ENCODE data around the gene SLC23A2. TPM values are rescaled to one million over a fixed set of nuclear protein-coding genes. Genes with fewer than 3 reads are reported as not detected.

SLC23A2 gene
- total RNA-seq, 4 donors from 2014 or later: 5.0 to 11.6 (median 7.9) TPM

- in situ Hi-C loops (cut with MboI; ENCODE audit: low pct_ligation_motif_present in 1 of 4, low pct_unique_long_range_greater_than_20kb in 1 of 4, low sequenced_read_pairs in 3 of 4): loop anchor here in 1 of 4 donors (25.0 kb wide), 1 partner anchor 349 kb away; no protein-coding TSS in a partner anchor
- 73 to 79% methylated on average over 4 of the region's 4 CpGs for WGBS, 2 donors (ENCODE audit: low coverage in 1 of 2)
- Histone ChIP-seq H3K27me3 (no peaks in the 10 kb centered on the region), H3K9me3 (no peaks in the 10 kb centered on the region), H3K27ac (no peak overlapping the region), H3K36me3 (no peaks in the 10 kb centered on the region), H3K4me1 (peaks cover 0 to 3% (median under 1%) of the 10 kb centered on the region in 4 donors), H3K4me3 (no peak overlapping the region)
- TF ChIP-seq POLR2A (IDR thresholded peaks at IDR 0.05) (no peak), CTCF (IDR thresholded peaks at IDR 0.05) (no peak), POLR2AphosphoS5 (IDR thresholded peaks at IDR 0.05) (no peak), EP300 (IDR thresholded peaks at IDR 0.05; ENCODE audit: low read depth) (no peak)
- DNase-seq: no peak
- intact Hi-C loops (cut with DNase I; ENCODE audit: low total_unique reads): no loop called here
Measured at GRCh38 chr20:4961746-4962145, 39.6 kb downstream of the SLC23A2 start.

GRCh38 chr20:4959592-4959991 is 41.7 kb downstream of the SLC23A2 start:
- H3K4me1 ChIP-seq: peaks cover 0 to 3% (median 0%) of the 10 kb centered on the region in 4 donors
- no peak overlapping the region for H3K27ac ChIP-seq
- intact Hi-C loops (cut with DNase I; ENCODE audit: low total_unique reads): loop anchor here (5.0 kb wide), 1 partner anchor 202 kb away; no protein-coding TSS in a partner anchor
- no peaks in the 10 kb centered on the region for H3K9me3 ChIP-seq
- no peak overlapping the region for H3K4me3 ChIP-seq
- H3K27me3 ChIP-seq: no peaks in the 10 kb centered on the region
- TF ChIP-seq EP300 (IDR thresholded peaks at IDR 0.05; ENCODE audit: low read depth) (no peak), POLR2A (IDR thresholded peaks at IDR 0.05) (no peak), POLR2AphosphoS5 (IDR thresholded peaks at IDR 0.05) (no peak), CTCF (IDR thresholded peaks at IDR 0.05) (no peak)
- 88 to 95% methylated on average over 6 to 7 of the region's 7 CpGs for WGBS, 2 donors (ENCODE audit: low coverage in 1 of 2)
- in situ Hi-C loops (cut with MboI; ENCODE audit: low pct_ligation_motif_present in 1 of 4, low pct_unique_long_range_greater_than_20kb in 1 of 4, low sequenced_read_pairs in 3 of 4): loop anchor here in 2 of 4 donors (5.0 to 25.0 kb wide), 2 partner anchors 192 to 347 kb away; no protein-coding TSS in a partner anchor
- H3K36me3 ChIP-seq: no peaks in the 10 kb centered on the region
- no peak for DNase-seq

GRCh38 chr20:4957939-4958362 is 43.4 kb downstream of the SLC23A2 start:
- no peaks in the 10 kb centered on the region for H3K9me3 ChIP-seq
- DNase-seq: no peak
- H3K4me3 ChIP-seq: no peak overlapping the region
- H3K27me3 ChIP-seq: no peaks in the 10 kb centered on the region
- WGBS, 2 donors (ENCODE audit: low coverage in 1 of 2): 57 to 62% methylated on average over 1 to 2 of the region's 2 CpGs
- H3K4me1 ChIP-seq: peaks cover 0 to 3% (median 0%) of the 10 kb centered on the region in 4 donors
- no peak overlapping the region for H3K27ac ChIP-seq
- no peaks in the 10 kb centered on the region for H3K36me3 ChIP-seq
- TF ChIP-seq POLR2A (IDR thresholded peaks at IDR 0.05) (no peak), CTCF (IDR thresholded peaks at IDR 0.05) (no peak), POLR2AphosphoS5 (IDR thresholded peaks at IDR 0.05) (no peak), EP300 (IDR thresholded peaks at IDR 0.05; ENCODE audit: low read depth) (no peak)
- intact Hi-C loops (cut with DNase I; ENCODE audit: low total_unique reads): loop anchor here (5.0 kb wide), 1 partner anchor 201 kb away; no protein-coding TSS in a partner anchor
- in situ Hi-C loops (cut with MboI; ENCODE audit: low pct_ligation_motif_present in 1 of 4, low pct_unique_long_range_greater_than_20kb in 1 of 4, low sequenced_read_pairs in 3 of 4): loop anchor here in 2 of 4 donors (5.0 to 25.0 kb wide), 2 partner anchors 191 to 346 kb away; no protein-coding TSS in a partner anchor

- in situ Hi-C loops (cut with MboI; ENCODE audit: low pct_ligation_motif_present in 1 of 4, low pct_unique_long_range_greater_than_20kb in 1 of 4, low sequenced_read_pairs in 3 of 4) (loop anchor here in 2 of 4 donors (5.0 to 25.0 kb wide), 2 partner anchors 190 to 345 kb away; no protein-coding TSS in a partner anchor), intact Hi-C loops (cut with DNase I; ENCODE audit: low total_unique reads) (loop anchor here (5.0 kb wide), 1 partner anchor 200 kb away; no protein-coding TSS in a partner anchor)
- Histone ChIP-seq H3K4me1 (peaks cover 0 to 1% (median 0%) of the 10 kb centered on the region in 4 donors), H3K9me3 (no peaks in the 10 kb centered on the region), H3K27me3 (no peaks in the 10 kb centered on the region), H3K36me3 (no peaks in the 10 kb centered on the region), H3K4me3 (no peak overlapping the region), H3K27ac (no peak overlapping the region)
- TF ChIP-seq POLR2A (IDR thresholded peaks at IDR 0.05): no peak
- no peak for TF ChIP-seq EP300 (IDR thresholded peaks at IDR 0.05; ENCODE audit: low read depth)
- no peak for TF ChIP-seq POLR2AphosphoS5 (IDR thresholded peaks at IDR 0.05)
- no peak for TF ChIP-seq CTCF (IDR thresholded peaks at IDR 0.05)
- WGBS, 2 donors (ENCODE audit: low coverage in 1 of 2): 67 to 83% methylated on average over 2 of the region's 2 CpGs
- DNase-seq: no peak
Measured at GRCh38 chr20:4957187-4957586, 44.1 kb downstream of the SLC23A2 start.
